HUES48 (cell line): Measurements from ENCODE around the gene FRMPD4.

Experiments used
- H3K27ac ChIP-seq: one replicate; pipeline ENCODE4 v1.7.0; 2013; ENCODE audit warnings: low read depth, low read length, inconsistent platforms
- H3K27me3 ChIP-seq: 2 replicates; pipeline ENCODE4 v1.6.1; 2013; ENCODE audit warnings: mild to moderate bottlenecking, low read length; ENCODE audit not compliant: control insufficient read depth, insufficient read depth
- H3K36me3 ChIP-seq: 2 replicates; pipeline ENCODE4 v1.6.1; 2013; ENCODE audit warnings: low read length; ENCODE audit not compliant: control insufficient read depth, insufficient read depth
- H3K4me1 ChIP-seq: 2 replicates; pipeline ENCODE4 v1.6.1; 2013; ENCODE audit warnings: mild to moderate bottlenecking, low read length; ENCODE audit not compliant: control insufficient read depth, insufficient read depth
- H3K4me3 ChIP-seq: 2 replicates; pipeline ENCODE4 v1.5.1; 2013; ENCODE audit warnings: mild to moderate bottlenecking, low read depth, low read length
- H3K9ac ChIP-seq: 2 replicates; pipeline ENCODE4 v1.6.1; 2013; ENCODE audit warnings: mild to moderate bottlenecking, low read depth, low read length, moderate library complexity
- H3K9me3 ChIP-seq: 2 replicates; pipeline ENCODE4 v1.6.1; 2013; ENCODE audit warnings: low read length; ENCODE audit not compliant: control insufficient read depth, insufficient read depth

The FRMPD4 gene

DNA sequence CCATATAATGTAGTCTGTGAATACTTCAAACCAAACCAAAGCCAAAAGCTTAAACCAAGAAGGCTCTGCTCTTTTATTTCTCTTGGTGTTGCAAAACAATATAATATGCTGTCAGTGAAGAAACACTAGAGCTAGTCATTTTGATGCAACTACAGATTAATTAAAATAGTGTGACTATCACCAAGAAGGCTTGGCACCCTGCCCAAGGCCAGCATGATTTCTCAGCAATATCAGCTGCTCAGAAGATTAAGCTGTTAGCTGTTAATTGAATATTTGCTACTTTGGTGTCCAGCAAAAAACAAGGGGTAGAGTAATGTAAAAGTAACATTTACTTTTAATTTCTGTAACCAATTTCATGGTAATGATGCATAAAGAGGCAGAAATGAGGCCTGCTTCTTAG is 548.1 kb downstream of the FRMPD4 start:
- no peak overlapping the region for H3K27ac ChIP-seq
- H3K9ac ChIP-seq, result no peak overlapping the region
- H3K9me3 ChIP-seq, result no peaks in the 10 kb centered on the region
- H3K4me3 ChIP-seq, result no peak overlapping the region
- no peaks in the 10 kb centered on the region for H3K36me3 ChIP-seq
- H3K27me3 ChIP-seq, result no peaks in the 10 kb centered on the region
- H3K4me1 ChIP-seq, result no peaks in the 10 kb centered on the region

DNA sequence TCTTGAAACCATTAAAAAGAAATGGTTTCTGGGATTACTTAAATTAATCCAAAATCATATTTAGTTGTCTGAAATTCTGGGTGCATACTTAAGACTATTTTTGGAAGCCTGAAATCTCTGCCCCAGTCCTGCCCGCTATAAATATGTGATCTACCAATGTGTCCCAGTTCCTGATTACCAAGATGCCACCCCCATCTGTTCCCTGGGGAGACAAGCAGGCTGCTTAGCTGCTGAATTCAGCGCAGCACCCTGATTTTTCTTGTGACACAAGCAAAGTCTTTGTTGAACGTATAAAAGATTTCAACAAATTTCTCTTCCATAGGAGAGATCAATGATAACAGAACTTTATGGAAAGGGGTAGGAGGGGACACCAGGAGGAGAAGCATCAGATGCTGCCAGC is 552.4 kb downstream of the FRMPD4 start:
- Histone ChIP-seq H3K36me3 (no peaks in the 10 kb centered on the region), H3K27ac (no peak overlapping the region), H3K4me1 (no peaks in the 10 kb centered on the region), H3K27me3 (no peaks in the 10 kb centered on the region), H3K4me3 (no peak overlapping the region), H3K9ac (no peak overlapping the region), H3K9me3 (no peaks in the 10 kb centered on the region)

DNA sequence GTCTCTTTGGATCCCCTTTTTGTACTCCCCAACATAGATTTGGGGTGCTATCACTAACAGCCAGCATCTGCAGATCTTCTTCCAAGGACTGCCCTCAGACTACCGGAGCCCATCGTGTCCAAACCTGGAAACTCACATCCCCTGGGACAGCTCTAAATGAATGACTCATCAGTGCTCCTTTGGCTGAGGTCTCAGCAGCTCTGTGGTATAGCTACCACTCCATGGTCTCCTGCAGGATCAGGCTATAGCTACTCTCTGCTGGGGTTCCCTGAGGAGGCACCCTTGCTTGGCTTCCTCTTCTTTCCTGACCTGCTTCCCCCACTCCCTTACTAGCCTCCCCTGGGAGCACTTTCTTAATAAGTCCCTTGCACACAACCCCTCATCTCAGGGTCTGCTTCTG is 555.5 kb downstream of the FRMPD4 start:
- no peak overlapping the region for H3K9ac ChIP-seq
- H3K4me3 ChIP-seq, result no peak overlapping the region
- H3K27ac ChIP-seq, result no peak overlapping the region
- no peaks in the 10 kb centered on the region for H3K4me1 ChIP-seq
- H3K36me3 ChIP-seq, result no peaks in the 10 kb centered on the region
- no peaks in the 10 kb centered on the region for H3K27me3 ChIP-seq
- no peaks in the 10 kb centered on the region for H3K9me3 ChIP-seq

DNA sequence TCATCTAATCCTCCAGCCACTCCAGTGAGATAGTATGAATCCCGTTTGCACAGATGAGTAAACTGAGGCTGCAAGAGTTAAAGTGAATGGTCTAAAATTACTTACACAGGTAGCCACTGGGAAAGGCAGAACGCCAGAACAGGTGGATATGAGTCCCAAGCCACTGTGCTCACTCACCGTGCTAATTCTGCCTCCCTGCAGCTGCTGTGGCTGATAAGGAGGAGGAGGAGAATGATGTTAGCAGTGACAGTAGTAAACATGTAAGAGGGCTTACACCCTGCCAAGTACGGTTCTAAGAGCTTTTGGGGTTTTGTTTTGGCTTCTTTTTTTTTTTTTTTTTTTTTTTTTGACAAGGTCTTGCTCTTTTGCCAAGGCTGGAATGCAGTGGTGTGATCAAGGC is 562.5 kb downstream of the FRMPD4 start:
- no peaks in the 10 kb centered on the region; the same call in 1 of the 2 replicates for H3K27me3 ChIP-seq
- H3K4me3 ChIP-seq, result no peak overlapping the region
- H3K9me3 ChIP-seq, result no peaks in the 10 kb centered on the region
- H3K4me1 ChIP-seq, result 0 out of 2 replicates have a peak, but pooled peaks cover 5% of the 10 kb centered on the region
- H3K36me3 ChIP-seq, result no peaks in the 10 kb centered on the region
- H3K27ac ChIP-seq, result no peak overlapping the region
- no peak overlapping the region for H3K9ac ChIP-seq

DNA sequence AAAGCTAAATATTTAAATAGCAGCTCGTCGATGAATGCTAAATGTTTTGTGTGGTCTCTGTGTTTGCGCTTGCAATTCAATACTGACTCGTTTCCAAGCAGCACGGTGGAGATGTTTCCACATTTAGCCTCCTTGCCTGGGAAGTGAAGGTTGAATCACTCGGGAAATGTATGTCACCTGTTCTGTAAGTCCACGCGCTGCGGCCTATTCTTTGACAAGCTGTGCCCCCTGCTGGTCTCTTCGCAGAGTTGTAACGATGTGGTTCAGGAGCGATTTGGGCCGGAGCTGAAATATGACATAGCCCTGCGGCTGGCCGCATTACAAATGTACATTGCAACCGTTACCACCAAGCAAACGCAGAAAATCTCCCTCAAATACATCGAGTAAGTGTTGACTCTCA is 563.4 kb downstream of the FRMPD4 start:
- Histone ChIP-seq H3K4me3 (no peak overlapping the region), H3K9ac (no peak overlapping the region), H3K27ac (no peak overlapping the region), H3K36me3 (no peaks in the 10 kb centered on the region), H3K27me3 (no peaks in the 10 kb centered on the region; the same call in 1 of the 2 replicates), H3K4me1 (0 out of 2 replicates have a peak, but pooled peaks cover 5% of the 10 kb centered on the region), H3K9me3 (no peaks in the 10 kb centered on the region)

DNA sequence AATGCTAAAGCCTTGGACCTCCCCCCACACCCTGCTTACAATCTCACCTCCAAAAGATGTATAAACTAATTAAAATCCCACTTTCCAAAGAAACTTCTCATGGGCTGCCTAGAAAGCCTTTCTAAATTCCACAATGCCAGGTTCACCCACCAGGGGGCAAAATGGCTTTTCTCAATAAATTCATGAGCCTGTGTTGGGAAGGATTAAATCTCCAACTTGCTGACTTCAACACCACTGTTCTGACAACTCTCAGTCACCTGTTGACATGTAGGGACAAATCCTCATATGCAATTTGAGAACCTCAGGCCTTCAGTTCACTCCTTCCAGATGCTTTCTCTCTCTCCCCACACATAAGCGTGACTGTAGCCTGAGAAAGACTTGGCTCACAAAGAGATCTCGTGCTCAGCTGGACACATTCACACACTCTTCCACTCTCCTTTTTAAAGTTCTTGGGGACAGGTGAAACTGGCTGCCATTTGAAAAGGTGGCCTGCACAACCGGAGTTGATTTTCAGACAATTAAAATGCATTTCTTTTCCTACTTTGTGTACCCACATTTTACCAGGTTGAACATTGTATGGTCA is 564.3 kb downstream of the FRMPD4 start:
- H3K36me3 ChIP-seq, result no peaks in the 10 kb centered on the region
- no peak overlapping the region for H3K27ac ChIP-seq
- H3K4me1 ChIP-seq, result 0 out of 2 replicates have a peak, but pooled peaks cover 5% of the 10 kb centered on the region
- no peak overlapping the region for H3K4me3 ChIP-seq
- no peaks in the 10 kb centered on the region for H3K9me3 ChIP-seq
- no peaks in the 10 kb centered on the region; the same call in 1 of the 2 replicates for H3K27me3 ChIP-seq
- H3K9ac ChIP-seq, result no peak overlapping the region

DNA sequence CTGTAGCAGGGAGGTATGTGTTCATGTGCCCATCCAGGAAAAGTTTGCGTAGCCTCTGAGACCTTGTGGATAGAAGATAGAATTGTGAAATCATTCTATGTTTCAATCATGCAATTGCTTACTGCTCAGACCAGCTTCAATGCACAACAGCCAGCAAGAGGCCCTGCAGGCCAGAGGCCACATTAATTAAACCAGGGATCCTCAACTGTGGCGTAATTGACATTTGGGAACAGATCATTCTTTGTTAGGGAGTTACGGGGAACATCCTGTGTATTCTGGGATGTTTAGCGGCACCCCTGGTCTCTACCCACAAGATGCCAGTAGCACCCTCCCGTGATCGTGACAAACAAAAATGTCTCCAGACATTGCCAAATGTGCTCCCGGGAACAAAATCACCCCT is 566.4 kb downstream of the FRMPD4 start:
- Histone ChIP-seq H3K4me3 (no peak overlapping the region), H3K4me1 (0 out of 2 replicates have a peak, but pooled peaks cover 5% of the 10 kb centered on the region), H3K9ac (no peak overlapping the region), H3K36me3 (no peaks in the 10 kb centered on the region), H3K27me3 (no peaks in the 10 kb centered on the region; the same call in 1 of the 2 replicates), H3K9me3 (no peaks in the 10 kb centered on the region), H3K27ac (no peak overlapping the region)

DNA sequence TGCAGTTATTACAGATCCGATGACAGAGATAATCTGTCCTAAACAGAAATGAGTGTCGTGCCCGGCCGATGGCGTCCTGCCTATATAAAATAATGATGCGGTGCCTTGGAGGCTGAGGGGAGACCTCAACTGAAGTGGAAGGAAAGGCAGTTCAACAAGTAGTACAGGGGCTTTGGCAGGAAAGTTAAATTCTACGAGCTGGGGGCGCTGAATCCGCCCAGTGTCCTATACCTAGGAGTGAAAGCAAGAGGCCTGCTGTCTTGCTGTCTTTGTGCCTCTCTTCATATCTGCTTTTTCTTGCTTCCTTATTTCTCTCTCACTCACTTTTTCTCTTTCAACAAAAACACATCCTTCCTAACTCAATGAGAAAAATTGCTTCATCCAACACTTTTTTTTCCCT is 570.8 kb downstream of the FRMPD4 start:
- no peaks in the 10 kb centered on the region for H3K36me3 ChIP-seq
- H3K9ac ChIP-seq, result no peak overlapping the region
- no peaks in the 10 kb centered on the region for H3K9me3 ChIP-seq
- no peak overlapping the region for H3K4me3 ChIP-seq
- no peaks in the 10 kb centered on the region for H3K27me3 ChIP-seq
- H3K27ac ChIP-seq, result no peak overlapping the region
- no peaks in the 10 kb centered on the region for H3K4me1 ChIP-seq

DNA sequence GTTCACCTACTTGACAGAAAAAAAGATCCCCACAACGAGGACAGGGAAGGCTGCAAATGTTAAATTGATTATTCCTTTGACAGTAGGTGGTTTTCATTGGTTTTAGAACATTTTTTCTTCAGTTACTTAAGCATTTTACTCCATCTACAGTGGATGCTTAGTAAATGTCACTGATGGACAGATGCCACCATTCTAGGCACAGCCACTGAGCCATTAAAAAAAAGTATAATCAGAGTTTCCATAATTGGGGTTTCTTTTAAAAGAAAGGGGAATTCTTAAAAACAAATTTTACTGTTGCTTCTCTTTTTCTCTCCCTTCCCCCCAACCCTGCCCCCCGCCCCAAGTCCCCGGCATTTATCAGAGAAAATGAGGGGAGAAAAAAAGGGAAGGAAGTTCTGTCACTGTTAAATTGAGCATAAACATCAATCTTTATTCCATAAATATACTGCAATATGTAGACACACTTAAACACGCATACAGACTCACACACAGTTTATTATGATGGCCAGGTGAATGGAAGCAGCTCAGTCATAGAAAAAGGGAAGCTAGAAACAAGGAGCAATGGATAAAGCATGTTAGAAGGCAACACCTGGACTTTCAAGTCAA is 573.3 kb downstream of the FRMPD4 start:
- H3K27me3 ChIP-seq, result no peaks in the 10 kb centered on the region

DNA sequence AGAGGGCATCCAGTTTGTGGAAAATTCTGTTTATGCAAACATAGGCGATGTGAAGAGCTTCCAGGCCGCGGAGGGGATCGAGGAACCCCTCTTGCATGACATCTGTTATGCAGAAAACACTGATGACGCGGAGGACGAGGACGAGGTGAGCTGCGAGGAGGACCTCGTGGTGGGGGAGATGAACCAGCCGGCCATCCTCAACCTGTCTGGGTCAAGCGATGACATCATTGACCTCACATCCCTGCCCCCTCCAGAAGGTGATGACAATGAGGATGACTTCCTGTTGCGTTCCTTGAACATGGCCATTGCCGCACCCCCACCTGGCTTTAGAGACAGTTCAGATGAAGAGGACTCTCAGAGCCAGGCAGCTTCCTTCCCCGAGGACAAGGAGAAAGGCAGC is 578.3 kb downstream of the FRMPD4 start:
- no peak overlapping the region for H3K27ac ChIP-seq
- no peaks in the 10 kb centered on the region for H3K36me3 ChIP-seq
- H3K4me1 ChIP-seq, result no peaks in the 10 kb centered on the region
- H3K9ac ChIP-seq, result no peak overlapping the region
- H3K9me3 ChIP-seq, result no peaks in the 10 kb centered on the region
- no peaks in the 10 kb centered on the region for H3K27me3 ChIP-seq
- no peak overlapping the region for H3K4me3 ChIP-seq

More for the DNA sequence above, 573.3 kb downstream of the FRMPD4 start:
- Histone ChIP-seq H3K9me3 (no peaks in the 10 kb centered on the region), H3K4me1 (no peaks in the 10 kb centered on the region), H3K27ac (no peak overlapping the region), H3K9ac (no peak overlapping the region), H3K4me3 (no peak overlapping the region), H3K36me3 (no peaks in the 10 kb centered on the region)

DNA sequence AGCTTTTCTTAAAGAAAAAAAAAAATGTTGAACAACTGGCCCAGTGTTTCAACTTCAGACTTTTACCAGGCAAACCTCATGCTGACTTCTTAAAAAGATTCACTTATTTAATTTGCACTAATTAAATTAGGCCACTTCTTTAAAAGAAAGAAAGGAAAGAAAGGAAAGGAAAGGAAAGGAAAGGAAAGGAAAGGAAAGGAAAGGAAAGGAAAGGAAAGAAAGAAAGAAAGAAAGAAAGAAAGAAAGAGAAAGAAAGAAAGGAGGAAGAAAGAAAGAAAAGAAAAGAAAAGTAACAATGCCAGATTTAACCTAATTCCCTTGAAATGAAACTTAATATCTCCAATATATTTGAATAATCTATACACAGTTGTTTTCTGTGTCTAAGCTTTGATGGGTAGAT is 581.6 kb downstream of the FRMPD4 start:
- H3K9ac ChIP-seq, result no peak overlapping the region
- H3K4me1 ChIP-seq, result no peaks in the 10 kb centered on the region
- H3K27me3 ChIP-seq, result no peaks in the 10 kb centered on the region
- no peak overlapping the region for H3K4me3 ChIP-seq
- H3K9me3 ChIP-seq, result no peaks in the 10 kb centered on the region
- no peaks in the 10 kb centered on the region for H3K36me3 ChIP-seq
- H3K27ac ChIP-seq, result no peak overlapping the region
